Measurements from ENCODE around the gene CEACAM19. TPM values are rescaled to one million over a fixed set of nuclear protein-coding genes. Genes with fewer than 3 reads are reported as not detected.

Gene CEACAM19
- total RNA-seq, 3 donors from 2014 or later = 5.8 to 8.0 (median 6.9) TPM

GRCh38 chr19:44685877-44686276, 14.6 kb downstream of the CEACAM19 start:
- no peaks in the 10 kb centered on the region for H3K9me3 ChIP-seq
- no peaks in the 10 kb centered on the region for H3K36me3 ChIP-seq (ENCODE audit: low read depth)
- DNase-seq = no peak
- no peak for TF ChIP-seq CTCF (IDR thresholded peaks at IDR 0.05)
- no peak for ATAC-seq
- intact Hi-C loops (cut with DNase I, micrococcal nuclease) = no loop called here
- H3K4me1 ChIP-seq (ENCODE audit: low read depth) = peaks cover 20% of the 10 kb centered on the region
- no peak overlapping the region for H3K4me3 ChIP-seq

- Histone ChIP-seq H3K4me3 (no peak overlapping the region), H3K9me3 (no peaks in the 10 kb centered on the region), H3K36me3 (ENCODE audit: low read depth) (no peaks in the 10 kb centered on the region), H3K4me1 (ENCODE audit: low read depth) (peaks cover 12% of the 10 kb centered on the region)
- ATAC-seq = no peak
- intact Hi-C loops (cut with DNase I, micrococcal nuclease) = no loop called here
- no peak for DNase-seq
- TF ChIP-seq CTCF (IDR thresholded peaks at IDR 0.05) = no peak
Observed at GRCh38 chr19:44686896-44687295, 15.6 kb downstream of the CEACAM19 start.

- intact Hi-C loops (cut with DNase I, micrococcal nuclease) = no loop called here
- H3K4me1 ChIP-seq (ENCODE audit: low read depth) = peaks cover 20% of the 10 kb centered on the region
Observed at GRCh38 chr19:44687888-44688287, 16.6 kb downstream of the CEACAM19 start.

GRCh38 chr19:44689290-44690130, 18.2 kb downstream of the CEACAM19 start:
- Histone ChIP-seq H3K36me3 (ENCODE audit: low read depth) (no peaks in the 10 kb centered on the region), H3K4me3 (no peak overlapping the region), H3K4me1 (ENCODE audit: low read depth) (peaks cover 31% of the 10 kb centered on the region), H3K9me3 (no peaks in the 10 kb centered on the region)
- ATAC-seq (peak; percentile 72), DNase-seq (peak; percentile 80 to 95 (median 89))
- TF ChIP-seq CTCF (IDR thresholded peaks at IDR 0.05) = peak; percentile 72
- intact Hi-C loops (cut with DNase I, micrococcal nuclease) = no loop called here

More at GRCh38 chr19:44687888-44688287, 16.6 kb downstream of the CEACAM19 start:
- no peak for TF ChIP-seq CTCF (IDR thresholded peaks at IDR 0.05)
- Histone ChIP-seq H3K36me3 (ENCODE audit: low read depth) (no peaks in the 10 kb centered on the region), H3K9me3 (no peaks in the 10 kb centered on the region), H3K4me3 (no peak overlapping the region)
- ATAC-seq (no peak), DNase-seq (no peak)

- Histone ChIP-seq H3K4me3 (no peak overlapping the region), H3K36me3 (ENCODE audit: low read depth) (no peaks in the 10 kb centered on the region), H3K9me3 (no peaks in the 10 kb centered on the region), H3K4me1 (ENCODE audit: low read depth) (peaks cover 31% of the 10 kb centered on the region)
- ATAC-seq (no peak), DNase-seq (no peak)
- TF ChIP-seq CTCF (IDR thresholded peaks at IDR 0.05) = no peak
- intact Hi-C loops (cut with DNase I, micrococcal nuclease) = no loop called here
Observed at GRCh38 chr19:44690131-44690440, 18.8 kb downstream of the CEACAM19 start.
